MM.1S (cell line): ENCODE data around the gene SIRT7.

Source experiments
- CTCF ChIP-seq: fragments of 300-600 bp; sonication (generic); IDR thresholded peaks from 2 replicates; pipeline ENCODE4 v1.5.1; 2016; ENCODE audit warnings: antibody characterized with exemption, low read length, mixed read lengths
- EZH2 ChIP-seq: fragments of 300-600 bp; sonication (generic); optimal IDR thresholded peaks from 2 replicates; pipeline ENCODE3; 2017; ENCODE audit warnings: low read depth, mild to moderate bottlenecking, antibody characterized with exemption, low read length, mixed read lengths

- TF ChIP-seq CTCF = no peak
- TF ChIP-seq EZH2 = no peak
Observed at GRCh38 chr17:81934098-81934757, 16.3 kb upstream of the SIRT7 start.
